ENCODE data around the gene PI4K2B.

DNA sequence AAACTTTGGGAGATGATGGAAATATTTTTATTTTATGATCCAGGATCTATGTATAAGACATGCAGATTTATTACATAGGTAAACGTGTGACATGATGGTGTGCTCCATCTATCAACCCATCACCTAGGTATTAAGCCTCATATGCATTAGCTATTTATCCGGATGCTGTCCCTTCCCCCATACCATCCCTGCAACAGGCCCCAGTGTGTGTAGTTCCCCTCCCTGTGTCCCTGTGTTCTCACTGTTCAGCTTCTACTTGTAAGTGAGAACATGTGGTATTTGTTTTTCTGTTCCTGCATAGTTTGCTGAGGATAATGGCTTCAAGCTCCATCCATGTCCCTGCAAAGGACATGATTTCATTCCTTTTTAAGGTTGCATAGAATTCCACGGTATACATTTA, 50.6 kb downstream of the PI4K2B start:
- TF ChIP-seq, protein P1, sequence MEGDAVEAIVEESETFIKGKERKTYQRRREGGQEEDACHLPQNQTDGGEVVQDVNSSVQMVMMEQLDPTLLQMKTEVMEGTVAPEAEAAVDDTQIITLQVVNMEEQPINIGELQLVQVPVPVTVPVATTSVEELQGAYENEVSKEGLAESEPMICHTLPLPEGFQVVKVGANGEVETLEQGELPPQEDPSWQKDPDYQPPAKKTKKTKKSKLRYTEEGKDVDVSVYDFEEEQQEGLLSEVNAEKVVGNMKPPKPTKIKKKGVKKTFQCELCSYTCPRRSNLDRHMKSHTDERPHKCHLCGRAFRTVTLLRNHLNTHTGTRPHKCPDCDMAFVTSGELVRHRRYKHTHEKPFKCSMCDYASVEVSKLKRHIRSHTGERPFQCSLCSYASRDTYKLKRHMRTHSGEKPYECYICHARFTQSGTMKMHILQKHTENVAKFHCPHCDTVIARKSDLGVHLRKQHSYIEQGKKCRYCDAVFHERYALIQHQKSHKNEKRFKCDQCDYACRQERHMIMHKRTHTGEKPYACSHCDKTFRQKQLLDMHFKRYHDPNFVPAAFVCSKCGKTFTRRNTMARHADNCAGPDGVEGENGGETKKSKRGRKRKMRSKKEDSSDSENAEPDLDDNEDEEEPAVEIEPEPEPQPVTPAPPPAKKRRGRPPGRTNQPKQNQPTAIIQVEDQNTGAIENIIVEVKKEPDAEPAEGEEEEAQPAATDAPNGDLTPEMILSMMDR (IDR thresholded peaks at IDR 0.05) = no peak
- no peak for TF ChIP-seq POLR2A (IDR thresholded peaks at IDR 0.05)
